ENCODE results near the gene LAMA3.

LAMA3 gene

GRCh38 chr18:23986600-23987359 is 297.5 kb downstream of the LAMA3 start:
- peaks cover 44% of the 10 kb centered on the region for H3K4me1 Mint-ChIP-seq (ENCODE audit: low read depth)
- H3K9me3 Mint-ChIP-seq (ENCODE audit: low read depth), result no peaks in the 10 kb centered on the region
- H3K27ac Mint-ChIP-seq, result no peak overlapping the region
- no peak overlapping the region for H3K4me3 Mint-ChIP-seq
- H3K36me3 Mint-ChIP-seq, result peaks cover 4% of the 10 kb centered on the region
- H3K27me3 Mint-ChIP-seq, result no peaks in the 10 kb centered on the region

GRCh38 chr18:23990474-23991410 is 301.5 kb downstream of the LAMA3 start:
- peaks cover 2% of the 10 kb centered on the region for H3K36me3 Mint-ChIP-seq
- H3K4me1 Mint-ChIP-seq (ENCODE audit: low read depth), result peaks cover 68% of the 10 kb centered on the region
- H3K9me3 Mint-ChIP-seq (ENCODE audit: low read depth), result no peaks in the 10 kb centered on the region
- H3K27me3 Mint-ChIP-seq, result no peaks in the 10 kb centered on the region
- H3K27ac Mint-ChIP-seq, result peak overlapping the region; percentile 55
- H3K4me3 Mint-ChIP-seq, result no peak overlapping the region

- Mint-ChIP-seq H3K4me1 (ENCODE audit: low read depth) (peaks cover 57% of the 10 kb centered on the region), H3K27ac (peak overlapping the region; percentile 64), H3K27me3 (no peaks in the 10 kb centered on the region), H3K9me3 (ENCODE audit: low read depth) (no peaks in the 10 kb centered on the region), H3K4me3 (peak overlapping the region; percentile 62), H3K36me3 (peaks cover 2% of the 10 kb centered on the region)
These were observed 303.1 kb downstream of the LAMA3 start for GRCh38 chr18:23992089-23992940.

GRCh38 chr18:23992941-23993280 is 303.7 kb downstream of the LAMA3 start:
- Mint-ChIP-seq H3K9me3 (ENCODE audit: low read depth) (no peaks in the 10 kb centered on the region), H3K36me3 (peaks cover 2% of the 10 kb centered on the region), H3K4me3 (peak overlapping the region; percentile 62), H3K27ac (peak overlapping the region; percentile 64), H3K4me1 (ENCODE audit: low read depth) (peaks cover 53% of the 10 kb centered on the region), H3K27me3 (no peaks in the 10 kb centered on the region)

GRCh38 chr18:23994361-23994902 is 305.2 kb downstream of the LAMA3 start:
- H3K4me3 Mint-ChIP-seq, result peak overlapping the region; percentile 61
- peaks cover 49% of the 10 kb centered on the region for H3K4me1 Mint-ChIP-seq (ENCODE audit: low read depth)
- peaks cover 2% of the 10 kb centered on the region for H3K36me3 Mint-ChIP-seq
- H3K9me3 Mint-ChIP-seq (ENCODE audit: low read depth), result no peaks in the 10 kb centered on the region
- no peak overlapping the region for H3K27ac Mint-ChIP-seq
- H3K27me3 Mint-ChIP-seq, result no peaks in the 10 kb centered on the region

GRCh38 chr18:23995180-23995579 is 305.9 kb downstream of the LAMA3 start:
- Mint-ChIP-seq H3K27me3 (no peaks in the 10 kb centered on the region), H3K9me3 (ENCODE audit: low read depth) (no peaks in the 10 kb centered on the region), H3K36me3 (peaks cover under 1% of the 10 kb centered on the region), H3K4me1 (ENCODE audit: low read depth) (peaks cover 45% of the 10 kb centered on the region), H3K4me3 (no peak overlapping the region), H3K27ac (no peak overlapping the region)

GRCh38 chr18:23998018-23998417 is 308.8 kb downstream of the LAMA3 start:
- Mint-ChIP-seq H3K27ac (no peak overlapping the region), H3K9me3 (ENCODE audit: low read depth) (peaks cover 3% of the 10 kb centered on the region), H3K4me1 (ENCODE audit: low read depth) (peaks cover 44% of the 10 kb centered on the region), H3K27me3 (no peaks in the 10 kb centered on the region), H3K4me3 (no peak overlapping the region), H3K36me3 (peaks cover 4% of the 10 kb centered on the region)

GRCh38 chr18:23998820-23999219 is 309.6 kb downstream of the LAMA3 start:
- peaks cover 3% of the 10 kb centered on the region for H3K9me3 Mint-ChIP-seq (ENCODE audit: low read depth)
- no peak overlapping the region for H3K27ac Mint-ChIP-seq
- no peaks in the 10 kb centered on the region for H3K27me3 Mint-ChIP-seq
- no peak overlapping the region for H3K4me3 Mint-ChIP-seq
- H3K4me1 Mint-ChIP-seq (ENCODE audit: low read depth), result peaks cover 44% of the 10 kb centered on the region
- peaks cover 4% of the 10 kb centered on the region for H3K36me3 Mint-ChIP-seq

- H3K4me1 Mint-ChIP-seq (ENCODE audit: low read depth), result peaks cover 44% of the 10 kb centered on the region
- peak overlapping the region; percentile 35 for H3K4me3 Mint-ChIP-seq
- peaks cover 3% of the 10 kb centered on the region for H3K9me3 Mint-ChIP-seq (ENCODE audit: low read depth)
- H3K27ac Mint-ChIP-seq, result no peak overlapping the region
- no peaks in the 10 kb centered on the region for H3K27me3 Mint-ChIP-seq
- H3K36me3 Mint-ChIP-seq, result peaks cover 4% of the 10 kb centered on the region
These were observed 311.6 kb downstream of the LAMA3 start for GRCh38 chr18:24000613-24001490.

GRCh38 chr18:24002479-24002878 is 313.2 kb downstream of the LAMA3 start:
- no peak overlapping the region for H3K4me3 Mint-ChIP-seq
- no peak overlapping the region for H3K27ac Mint-ChIP-seq
- peaks cover 3% of the 10 kb centered on the region for H3K9me3 Mint-ChIP-seq (ENCODE audit: low read depth)
- peaks cover 49% of the 10 kb centered on the region for H3K4me1 Mint-ChIP-seq (ENCODE audit: low read depth)
- H3K36me3 Mint-ChIP-seq, result peaks cover 4% of the 10 kb centered on the region
- H3K27me3 Mint-ChIP-seq, result no peaks in the 10 kb centered on the region

- no peak overlapping the region for H3K27ac Mint-ChIP-seq
- H3K36me3 Mint-ChIP-seq, result peaks cover 4% of the 10 kb centered on the region
- peaks cover 3% of the 10 kb centered on the region for H3K9me3 Mint-ChIP-seq (ENCODE audit: low read depth)
- peaks cover 54% of the 10 kb centered on the region for H3K4me1 Mint-ChIP-seq (ENCODE audit: low read depth)
- no peak overlapping the region for H3K4me3 Mint-ChIP-seq
- no peaks in the 10 kb centered on the region for H3K27me3 Mint-ChIP-seq
These were observed 314.0 kb downstream of the LAMA3 start for GRCh38 chr18:24003288-24003687.

- H3K27ac Mint-ChIP-seq, result no peak overlapping the region
- peaks cover 3% of the 10 kb centered on the region for H3K9me3 Mint-ChIP-seq (ENCODE audit: low read depth)
- H3K4me1 Mint-ChIP-seq (ENCODE audit: low read depth), result peaks cover 62% of the 10 kb centered on the region
- H3K4me3 Mint-ChIP-seq, result no peak overlapping the region
- no peaks in the 10 kb centered on the region for H3K27me3 Mint-ChIP-seq
- peaks cover 4% of the 10 kb centered on the region for H3K36me3 Mint-ChIP-seq
These were observed 314.8 kb downstream of the LAMA3 start for GRCh38 chr18:24003903-24004640.
